ENCODE results near the gene MT1F.

Gene MT1F

DNA sequence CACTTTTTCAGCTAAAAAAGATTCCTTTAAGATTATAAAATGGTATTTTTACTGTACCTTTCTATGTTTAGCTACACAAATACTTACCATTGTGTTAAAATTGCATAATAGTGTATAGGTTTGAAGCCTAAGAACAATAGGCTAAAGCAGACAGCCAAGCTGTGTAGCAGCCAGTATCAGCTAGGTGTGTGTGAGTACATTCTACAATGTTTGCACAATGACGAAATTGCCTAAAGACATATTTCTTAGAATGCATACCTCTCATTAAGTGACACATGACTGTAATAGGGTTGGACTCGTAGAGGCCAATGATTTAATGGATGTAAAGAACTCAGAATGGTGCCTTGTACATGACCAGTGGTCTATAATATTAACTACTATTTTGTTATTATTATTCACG, 7.9 kb upstream of the MT1F start:
- DNase-seq, result no peak
- Histone ChIP-seq H3K36me3 (no peaks in the 10 kb centered on the region), H3K27ac (no peak overlapping the region), H3K27me3 (peaks cover 0 to 21% of the 10 kb centered on the region in 2 donors), H3K4me1 (no peaks in the 10 kb centered on the region), H3K4me3 (no peak overlapping the region), H3K9me3 (no peaks in the 10 kb centered on the region)
- intact Hi-C loops (cut with DNase I; ENCODE audit: low total_unique reads), result no loop called here
- TF ChIP-seq, protein P1, sequence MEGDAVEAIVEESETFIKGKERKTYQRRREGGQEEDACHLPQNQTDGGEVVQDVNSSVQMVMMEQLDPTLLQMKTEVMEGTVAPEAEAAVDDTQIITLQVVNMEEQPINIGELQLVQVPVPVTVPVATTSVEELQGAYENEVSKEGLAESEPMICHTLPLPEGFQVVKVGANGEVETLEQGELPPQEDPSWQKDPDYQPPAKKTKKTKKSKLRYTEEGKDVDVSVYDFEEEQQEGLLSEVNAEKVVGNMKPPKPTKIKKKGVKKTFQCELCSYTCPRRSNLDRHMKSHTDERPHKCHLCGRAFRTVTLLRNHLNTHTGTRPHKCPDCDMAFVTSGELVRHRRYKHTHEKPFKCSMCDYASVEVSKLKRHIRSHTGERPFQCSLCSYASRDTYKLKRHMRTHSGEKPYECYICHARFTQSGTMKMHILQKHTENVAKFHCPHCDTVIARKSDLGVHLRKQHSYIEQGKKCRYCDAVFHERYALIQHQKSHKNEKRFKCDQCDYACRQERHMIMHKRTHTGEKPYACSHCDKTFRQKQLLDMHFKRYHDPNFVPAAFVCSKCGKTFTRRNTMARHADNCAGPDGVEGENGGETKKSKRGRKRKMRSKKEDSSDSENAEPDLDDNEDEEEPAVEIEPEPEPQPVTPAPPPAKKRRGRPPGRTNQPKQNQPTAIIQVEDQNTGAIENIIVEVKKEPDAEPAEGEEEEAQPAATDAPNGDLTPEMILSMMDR (IDR thresholded peaks at IDR 0.05), result no peak

DNA sequence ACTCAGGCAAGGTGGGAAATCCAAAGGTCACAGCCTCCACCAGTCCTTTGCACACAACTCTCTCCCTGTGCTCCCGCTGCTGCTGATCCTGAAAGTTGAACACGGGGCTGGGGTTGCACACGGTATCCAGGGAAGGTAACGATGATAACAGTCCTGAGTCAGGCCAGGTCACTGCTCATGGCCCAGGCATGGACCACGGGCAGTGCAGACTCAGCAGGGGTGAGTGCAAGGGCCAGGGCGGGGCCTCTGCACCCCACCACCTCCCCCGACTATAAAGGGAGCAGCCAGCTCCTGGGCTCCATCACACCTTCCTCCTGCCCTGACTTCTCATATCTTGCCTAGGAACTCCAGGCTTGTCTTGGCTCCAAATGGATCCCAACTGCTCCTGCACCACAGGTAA, 6.2 kb upstream of the MT1F start, which contains the start of gene MT1B:
TSS of gene MT1B (plus strand) at position 301 of the 400 bp plus-strand sequence. CDS start at position 369, 68 bp downstream.
- TF ChIP-seq, protein P1 (IDR thresholded peaks at IDR 0.05), result no peak
- H3K27ac ChIP-seq, result no peak within 1 kb of the TSS
- H3K9me3 ChIP-seq, result no peaks in the 10 kb centered on the region

DNA sequence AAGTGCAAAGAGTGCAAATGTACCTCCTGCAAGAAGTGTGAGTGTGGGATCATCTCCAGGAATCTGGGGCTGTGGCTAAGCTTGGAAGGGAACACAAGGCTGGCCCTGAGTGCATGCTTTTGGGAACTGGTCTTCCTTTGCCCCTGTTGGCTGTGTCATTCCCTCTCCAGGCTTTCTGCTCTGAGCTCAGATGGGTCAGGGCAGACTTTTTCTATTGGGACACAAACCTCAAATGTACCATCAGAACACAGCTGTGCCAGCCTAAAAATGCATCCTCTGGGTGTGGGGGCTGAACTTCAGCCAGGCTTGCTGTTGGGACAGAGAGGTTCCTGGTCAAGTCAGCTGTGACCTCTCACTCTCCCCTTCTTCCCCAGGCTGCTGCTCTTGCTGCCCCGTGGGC, 5.2 kb upstream of the MT1F start:
- Histone ChIP-seq H3K4me3 (no peak overlapping the region), H3K27ac (no peak overlapping the region), H3K36me3 (no peaks in the 10 kb centered on the region), H3K4me1 (peaks cover 0 to 5% (median 2%) of the 10 kb centered on the region in 4 donors), H3K27me3 (peaks cover 0 to 24% of the 10 kb centered on the region in 2 donors), H3K9me3 (no peaks in the 10 kb centered on the region)
- intact Hi-C loops (cut with DNase I; ENCODE audit: low total_unique reads), result no loop called here
- TF ChIP-seq, protein P1 (IDR thresholded peaks at IDR 0.05), result no peak
- no peak for DNase-seq

More for the DNA sequence above, 6.2 kb upstream of the MT1F start, which contains the start of gene MT1B:
- Histone ChIP-seq H3K4me3 (no peak within 1 kb of the TSS), H3K36me3 (no peaks in the 10 kb centered on the region), H3K27me3 (peaks cover 0 to 21% of the 10 kb centered on the region in 2 donors), H3K4me1 (no peaks in the 10 kb centered on the region)
- DNase-seq, result no peak
- intact Hi-C loops (cut with DNase I; ENCODE audit: low total_unique reads), result no loop called here

DNA sequence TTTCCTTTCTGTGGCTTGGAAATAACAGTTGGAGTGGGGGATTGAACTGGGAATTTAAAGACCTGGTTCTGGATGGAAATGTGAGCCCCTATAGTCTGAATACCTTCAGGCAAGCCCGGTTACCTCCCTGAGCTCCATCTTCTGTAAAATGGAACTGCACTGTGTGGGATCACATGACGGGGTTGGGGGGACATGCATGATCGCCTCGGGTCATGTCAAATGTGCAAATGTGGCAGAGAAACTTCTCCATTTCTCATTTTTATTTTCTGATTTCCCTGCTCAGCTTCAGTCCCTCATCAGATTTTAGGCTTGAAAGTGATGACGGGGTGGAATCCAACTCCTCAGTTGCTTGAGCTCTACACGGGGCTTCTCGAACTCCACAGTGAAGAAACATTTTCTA, 4.5 kb upstream of the MT1F start:
- H3K27me3 ChIP-seq, result peaks cover 0 to 23% of the 10 kb centered on the region in 2 donors
- intact Hi-C loops (cut with DNase I; ENCODE audit: low total_unique reads), result no loop called here
- H3K4me1 ChIP-seq, result peaks cover 0 to 11% (median 5%) of the 10 kb centered on the region in 4 donors
- no peak overlapping the region for H3K4me3 ChIP-seq
- DNase-seq, result no peak
- H3K27ac ChIP-seq, result no peak overlapping the region
- no peaks in the 10 kb centered on the region for H3K9me3 ChIP-seq
- H3K36me3 ChIP-seq, result no peaks in the 10 kb centered on the region
- TF ChIP-seq, protein P1 (IDR thresholded peaks at IDR 0.05), result no peak

DNA sequence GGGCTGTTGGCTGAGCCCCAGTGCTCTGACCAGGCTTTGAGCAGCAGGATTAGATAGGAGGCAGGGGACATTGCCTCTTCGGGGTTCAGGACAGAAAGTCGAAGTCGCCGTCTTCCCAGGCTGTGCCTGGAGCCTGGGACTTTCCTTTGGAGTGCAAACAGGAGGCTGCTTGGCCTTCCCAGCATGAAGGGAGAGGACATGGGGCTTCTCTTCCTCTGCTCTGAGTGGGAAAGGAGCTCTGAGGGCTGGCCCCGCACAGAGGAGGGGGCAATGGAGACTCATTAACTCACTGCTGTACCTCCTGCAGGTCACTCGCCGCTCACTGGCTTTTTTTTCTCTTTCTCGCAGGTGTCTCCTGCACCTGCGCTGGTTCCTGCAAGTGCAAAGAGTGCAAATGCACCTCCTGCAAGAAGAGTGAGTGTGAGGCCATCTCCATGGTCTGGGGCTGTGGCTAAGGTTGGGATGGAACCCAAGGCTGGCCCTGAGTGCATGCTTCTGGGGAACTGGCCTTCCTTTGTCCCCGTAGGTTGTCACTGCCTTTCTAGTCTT, 642 bp downstream of the MT1F start:
- TF ChIP-seq, protein P1 (IDR thresholded peaks at IDR 0.05), result no peak

More for the DNA sequence above, 642 bp downstream of the MT1F start:
- Histone ChIP-seq H3K36me3 (no peaks in the 10 kb centered on the region), H3K4me3 (peak overlapping the region; percentile 45 to 59), H3K9me3 (no peaks in the 10 kb centered on the region), H3K27me3 (peaks cover 0 to 46% of the 10 kb centered on the region in 2 donors), H3K4me1 (peaks cover 0 to 29% (median 16%) of the 10 kb centered on the region in 4 donors), H3K27ac (no peak overlapping the region)
- intact Hi-C loops (cut with DNase I; ENCODE audit: low total_unique reads), result no loop called here
- peak in 1 of 2 donors; percentile 82 for DNase-seq

All from tibial artery (tissue), 4 donors.